Suprapubic skin (tissue), 4 donors: ENCODE measurements around the gene EPC2.

ENCODE experiments used
- POLR2A ChIP-seq, 2 donors: fragments of 450-650 bp; IDR thresholded peaks; one replicate each; pipeline ENCODE4 v1.6.1; 2017; ENCODE audit warnings: antibody characterized with exemption in 2 of 2, mild to moderate bottlenecking in 2 of 2, moderate library complexity in 2 of 2
- POLR2AphosphoS5 ChIP-seq, 3 donors: sonication (generic); formaldehyde crosslinking; IDR thresholded peaks; one replicate each; pipeline ENCODE4 v1.6.1; 2017; ENCODE audit warnings: antibody characterized with exemption in 3 of 3
- TF ChIP-seq, protein P1 (sequence below), 2 donors: fragments of 200-600 bp in 1 of 2; fragments of 450-650 bp in 1 of 2; sonication (generic) in 1 of 2; IDR thresholded peaks; one replicate each; pipeline ENCODE4 v1.5.1; 2016 to 2019; ENCODE audit warnings: antibody characterized with exemption in 2 of 2, mild to moderate bottlenecking in 1 of 2, moderate library complexity in 1 of 2

DNA sequence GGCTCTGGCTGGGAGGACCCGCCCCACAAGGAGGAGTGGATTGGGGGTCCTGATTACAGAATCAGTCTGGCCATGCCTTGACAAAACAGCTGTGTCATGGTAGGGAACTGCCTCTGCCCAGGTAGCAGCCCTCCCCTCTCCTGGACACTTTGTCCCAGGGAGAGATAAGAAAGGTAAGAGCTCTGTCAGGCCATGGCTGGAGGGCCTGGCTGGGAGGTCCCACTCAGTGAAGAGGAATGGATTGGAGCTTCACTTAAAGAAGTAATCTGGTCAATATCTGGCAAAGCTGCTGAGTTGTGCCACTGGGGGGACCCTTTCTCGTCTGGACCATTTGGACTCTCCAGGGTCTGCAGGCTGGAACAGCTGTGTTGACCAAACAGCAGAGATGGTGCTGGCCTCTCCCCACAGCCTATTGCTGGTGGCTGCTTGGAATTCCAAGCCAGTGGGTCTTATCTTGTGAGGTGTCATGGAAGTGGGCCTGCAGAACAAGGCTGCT, 75.4 kb downstream of the EPC2 start:
- TF ChIP-seq POLR2A (IDR thresholded peaks at IDR 0.05) (no peak), POLR2AphosphoS5 (IDR thresholded peaks at IDR 0.05) (no peak)
- TF ChIP-seq, protein P1, sequence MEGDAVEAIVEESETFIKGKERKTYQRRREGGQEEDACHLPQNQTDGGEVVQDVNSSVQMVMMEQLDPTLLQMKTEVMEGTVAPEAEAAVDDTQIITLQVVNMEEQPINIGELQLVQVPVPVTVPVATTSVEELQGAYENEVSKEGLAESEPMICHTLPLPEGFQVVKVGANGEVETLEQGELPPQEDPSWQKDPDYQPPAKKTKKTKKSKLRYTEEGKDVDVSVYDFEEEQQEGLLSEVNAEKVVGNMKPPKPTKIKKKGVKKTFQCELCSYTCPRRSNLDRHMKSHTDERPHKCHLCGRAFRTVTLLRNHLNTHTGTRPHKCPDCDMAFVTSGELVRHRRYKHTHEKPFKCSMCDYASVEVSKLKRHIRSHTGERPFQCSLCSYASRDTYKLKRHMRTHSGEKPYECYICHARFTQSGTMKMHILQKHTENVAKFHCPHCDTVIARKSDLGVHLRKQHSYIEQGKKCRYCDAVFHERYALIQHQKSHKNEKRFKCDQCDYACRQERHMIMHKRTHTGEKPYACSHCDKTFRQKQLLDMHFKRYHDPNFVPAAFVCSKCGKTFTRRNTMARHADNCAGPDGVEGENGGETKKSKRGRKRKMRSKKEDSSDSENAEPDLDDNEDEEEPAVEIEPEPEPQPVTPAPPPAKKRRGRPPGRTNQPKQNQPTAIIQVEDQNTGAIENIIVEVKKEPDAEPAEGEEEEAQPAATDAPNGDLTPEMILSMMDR (IDR thresholded peaks at IDR 0.05), result no peak
